Activated naive CD4-positive, alpha-beta T cell (primary cell): Measurements from ENCODE around the gene SERPINE2.
A peak's percentile ranks its signal among the peaks of the same experiment; 100 is the strongest.
"Not testable (repeated sequence)": the region's sequence is repeated elsewhere in the genome, so short reads cannot be mapped to it uniquely, and the experiment has no call there.

Experiments used
- DNase-seq, 4 experiments: peaks; one replicate each; lab custom pipeline; 2025; lab: John Stamatoyannopoulos, UW

Gene SERPINE2

DNA sequence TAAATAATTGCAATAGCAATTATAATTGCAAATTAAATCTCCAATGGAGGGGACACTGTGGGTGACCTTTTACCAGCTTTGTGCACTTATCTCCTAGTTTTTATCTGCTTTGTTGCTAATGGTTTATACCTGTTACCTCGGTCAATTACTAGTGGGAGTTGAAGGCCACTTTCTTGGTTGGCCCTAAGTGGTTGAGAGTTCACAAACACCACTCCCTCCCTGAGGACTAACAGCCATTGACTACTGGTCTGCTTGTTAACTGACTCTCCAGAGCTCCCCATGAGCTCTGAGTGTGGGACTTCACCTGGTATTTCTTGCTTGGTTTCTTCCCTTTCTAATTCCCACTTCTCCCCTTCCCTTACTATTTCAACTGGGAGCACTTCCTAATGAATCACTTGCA lies 27.2 kb downstream of the SERPINE2 start:
- DNase-seq = no peak

GRCh38 chr2:224009605-224010315 lies 29.3 kb downstream of the SERPINE2 start:
- DNase-seq = no peak

DNA sequence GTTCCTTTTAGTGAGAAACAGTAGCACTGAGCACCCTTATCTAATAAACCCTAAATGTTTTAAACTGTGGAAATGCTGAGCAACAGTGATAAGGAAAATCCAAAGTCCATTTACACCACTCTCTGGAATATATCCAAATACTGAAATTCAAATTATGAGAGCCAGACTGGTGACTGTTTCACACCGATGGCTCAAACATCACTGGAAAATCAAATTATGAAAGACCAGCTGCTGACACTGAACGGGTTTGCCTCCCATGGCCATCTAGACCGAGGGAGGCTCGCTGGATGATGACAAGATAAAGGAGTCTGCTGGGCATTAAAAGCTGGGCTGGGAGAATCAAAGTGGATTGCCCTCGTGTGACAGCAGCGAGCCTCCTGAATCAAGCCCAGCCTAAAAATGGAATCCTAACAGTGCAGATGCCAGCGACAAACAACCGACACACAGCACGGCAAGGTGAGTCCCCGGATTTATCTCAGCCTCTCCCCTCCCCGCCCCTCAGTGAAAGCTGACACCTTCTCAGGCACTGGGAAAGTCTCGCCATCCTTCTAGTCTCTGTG lies 30.3 kb downstream of the SERPINE2 start:
- no peak for DNase-seq

- no peak for DNase-seq
Measured at GRCh38 chr2:224004105-224004695, 34.9 kb downstream of the SERPINE2 start.

- DNase-seq = not testable (repeated sequence)
Measured at GRCh38 chr2:224000662-224001061, 38.4 kb downstream of the SERPINE2 start.

DNA sequence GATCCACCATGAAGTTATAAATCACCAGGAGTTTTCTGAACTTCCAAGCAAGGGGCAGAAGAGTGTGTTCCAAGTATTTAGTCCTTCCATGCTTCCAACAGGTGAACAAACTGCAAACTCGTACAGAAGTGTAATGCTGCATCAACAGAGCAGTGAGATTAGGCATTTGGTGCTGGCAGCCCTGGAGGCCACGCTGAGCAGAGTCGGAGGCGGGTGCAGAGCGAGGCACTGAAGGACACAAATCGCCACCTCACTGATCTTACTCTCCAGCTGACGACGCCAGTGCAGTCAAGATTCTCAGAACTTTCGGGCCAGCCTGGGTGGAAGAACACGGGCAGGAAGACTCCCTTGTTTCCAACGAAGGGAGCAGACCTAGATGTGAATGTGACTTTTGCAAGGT lies 39.2 kb downstream of the SERPINE2 start:
- no peak for DNase-seq

GRCh38 chr2:223998948-223999347 lies 40.1 kb downstream of the SERPINE2 start:
- no peak for DNase-seq

- no peak for DNase-seq
Measured at GRCh38 chr2:223997938-223998337, 41.1 kb downstream of the SERPINE2 start.

- DNase-seq = no peak
Measured at GRCh38 chr2:223996391-223996790, 42.7 kb downstream of the SERPINE2 start.

GRCh38 chr2:223995569-223995968 lies 43.5 kb downstream of the SERPINE2 start:
- DNase-seq = no peak

GRCh38 chr2:223994562-223995162 lies 44.4 kb downstream of the SERPINE2 start:
- DNase-seq = no peak

GRCh38 chr2:223993634-223994232 lies 45.4 kb downstream of the SERPINE2 start:
- DNase-seq = peak in 3 of 4 experiments; percentile 17 to 26 (median 23)

GRCh38 chr2:223991611-223992010 lies 47.5 kb downstream of the SERPINE2 start:
- no peak for DNase-seq

GRCh38 chr2:223989856-223990232 lies 49.2 kb downstream of the SERPINE2 start:
- DNase-seq = no peak

- no peak for DNase-seq
Measured at GRCh38 chr2:223989206-223989855, 49.8 kb downstream of the SERPINE2 start.

- DNase-seq = no peak
Measured at GRCh38 chr2:223981241-223981640, 57.8 kb downstream of the SERPINE2 start.

DNA sequence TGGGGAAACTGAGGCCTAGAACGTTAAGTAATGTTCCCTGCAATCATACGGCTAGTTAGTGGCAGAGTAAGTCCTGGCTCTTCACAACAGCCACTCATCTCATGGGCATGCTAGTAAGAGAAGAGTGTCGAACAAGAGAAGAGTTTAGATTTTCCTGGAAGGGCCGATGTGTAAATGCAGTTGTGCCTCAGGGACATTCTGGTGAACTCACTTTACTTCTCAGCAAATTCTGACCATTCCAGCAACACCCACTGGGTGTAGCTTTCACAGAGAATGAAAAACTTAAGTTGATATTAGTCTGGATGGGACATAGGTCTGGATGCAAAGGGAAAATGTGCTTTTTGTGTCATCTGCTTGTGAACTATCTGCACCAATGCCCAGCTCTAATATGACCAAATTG lies 58.3 kb downstream of the SERPINE2 start:
- no peak for DNase-seq

- DNase-seq = no peak
Measured at GRCh38 chr2:223980397-223980735, 58.7 kb downstream of the SERPINE2 start.

- DNase-seq = no peak
Measured at GRCh38 chr2:223979730-223980396, 59.2 kb downstream of the SERPINE2 start.

DNA sequence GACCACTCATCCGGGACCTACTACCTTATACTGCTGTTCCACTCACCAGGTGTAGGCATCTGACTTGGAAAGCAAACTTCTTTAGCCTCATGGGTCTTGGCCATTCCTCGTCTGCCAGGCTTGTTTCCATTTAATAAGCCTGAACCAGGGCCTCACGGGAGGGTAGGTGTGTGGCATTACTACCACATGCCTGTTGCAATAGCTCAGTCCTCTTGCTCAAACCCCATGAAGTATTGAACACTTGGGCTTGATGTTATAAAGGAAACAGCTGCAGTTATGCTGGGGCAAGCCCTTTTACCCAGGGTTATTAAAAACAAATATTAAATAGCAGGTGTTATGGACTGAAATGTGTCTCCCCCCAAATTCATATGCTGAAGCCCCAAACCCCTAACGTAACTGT lies 60.6 kb downstream of the SERPINE2 start:
- DNase-seq = no peak

GRCh38 chr2:223976635-223977226 lies 62.4 kb downstream of the SERPINE2 start:
- DNase-seq = no peak
